ENCODE results near the gene CRYAB.
A peak's percentile ranks its signal among the peaks of the same experiment; 100 is the strongest.
"Not testable (repeated sequence)": the region's sequence is repeated elsewhere in the genome, so short reads cannot be mapped to it uniquely, and the experiment has no call there.

The CRYAB gene

GRCh38 chr11:111933872-111934271 is 22.3 kb upstream of the CRYAB start:
- H3K27ac ChIP-seq = no peak overlapping the region
- H3K9me3 ChIP-seq = no peaks in the 10 kb centered on the region
- no peaks in the 10 kb centered on the region for H3K27me3 ChIP-seq
- H3K4me3 ChIP-seq = no peak overlapping the region
- TF ChIP-seq CTCF (IDR thresholded peaks at IDR 0.05) = no peak
- no peak for DNase-seq
- intact Hi-C loops (cut with DNase I; ENCODE audit: low total_unique reads) = loop anchor here (10.0 kb wide), 1 partner anchor 141 kb away; the partner anchor contains the start of genes NKAPD1 and PIH1D2
- peaks cover 0 to 33% (median 18%) of the 10 kb centered on the region in 4 donors for H3K4me1 ChIP-seq
- H3K36me3 ChIP-seq = no peaks in the 10 kb centered on the region

- not testable (repeated sequence) for H3K27me3 ChIP-seq, H3K9me3 ChIP-seq, H3K27ac ChIP-seq, H3K4me3 ChIP-seq, DNase-seq, H3K36me3 ChIP-seq
- intact Hi-C loops (cut with DNase I; ENCODE audit: low total_unique reads) = loop anchor here (10.0 kb wide), 1 partner anchor 142 kb away; the partner anchor contains the start of genes NKAPD1 and PIH1D2
- peaks cover 0 to 28% (median 14%) of the 10 kb centered on the region in 4 donors for H3K4me1 ChIP-seq
Measured at GRCh38 chr11:111933176-111933575, 21.6 kb upstream of the CRYAB start.

- Histone ChIP-seq H3K36me3 (no peaks in the 10 kb centered on the region), H3K9me3 (no peaks in the 10 kb centered on the region), H3K27ac (no peak overlapping the region), H3K4me3 (no peak overlapping the region), H3K27me3 (no peaks in the 10 kb centered on the region), H3K4me1 (peaks cover 0 to 22% (median 12%) of the 10 kb centered on the region in 4 donors)
- no peak for TF ChIP-seq CTCF (IDR thresholded peaks at IDR 0.05)
- intact Hi-C loops (cut with DNase I; ENCODE audit: low total_unique reads) = loop anchor here (10.0 kb wide), 1 partner anchor 142 kb away; the partner anchor contains the start of genes NKAPD1 and PIH1D2
- no peak for DNase-seq
Measured at GRCh38 chr11:111932611-111932950, 21.0 kb upstream of the CRYAB start.

GRCh38 chr11:111930472-111930871 is 18.9 kb upstream of the CRYAB start:
- intact Hi-C loops (cut with DNase I; ENCODE audit: low total_unique reads) = loop anchor here (2.0 to 10.0 kb wide), 2 partner anchors 46 to 144 kb away; partner anchors contain the start of genes NKAPD1 and PIH1D2
- H3K4me3 ChIP-seq = no peak overlapping the region
- H3K27ac ChIP-seq = no peak overlapping the region
- peaks cover 0 to 22% (median 12%) of the 10 kb centered on the region in 4 donors for H3K4me1 ChIP-seq
- no peak for TF ChIP-seq CTCF (IDR thresholded peaks at IDR 0.05)
- no peaks in the 10 kb centered on the region for H3K9me3 ChIP-seq
- DNase-seq = no peak
- no peaks in the 10 kb centered on the region for H3K36me3 ChIP-seq
- H3K27me3 ChIP-seq = no peaks in the 10 kb centered on the region

GRCh38 chr11:111926505-111927391 is 15.2 kb upstream of the CRYAB start:
- peak overlapping the region; percentile 35 to 40 for H3K4me3 ChIP-seq
- DNase-seq = peak; percentile 96 to 98
- no peaks in the 10 kb centered on the region for H3K36me3 ChIP-seq
- no peaks in the 10 kb centered on the region for H3K27me3 ChIP-seq
- peak overlapping the region; percentile 80 to 89 for H3K27ac ChIP-seq
- H3K4me1 ChIP-seq = peaks cover 0 to 52% (median 33%) of the 10 kb centered on the region in 4 donors
- no peaks in the 10 kb centered on the region for H3K9me3 ChIP-seq
- TF ChIP-seq CTCF (IDR thresholded peaks at IDR 0.05) = peak; percentile 17 to 45
- intact Hi-C loops (cut with DNase I; ENCODE audit: low total_unique reads) = loop anchor here (2.0 to 5.0 kb wide), 2 partner anchors 14 to 49 kb away; partner anchors contain the start of genes CFAP68, FDXACB1 and HSPB2

- H3K4me1 ChIP-seq = peaks cover 0 to 55% (median 34%) of the 10 kb centered on the region in 4 donors
- no peak for DNase-seq
- no peaks in the 10 kb centered on the region for H3K36me3 ChIP-seq
- H3K27ac ChIP-seq = peak overlapping the region; percentile 80 to 89
- no peaks in the 10 kb centered on the region for H3K27me3 ChIP-seq
- H3K4me3 ChIP-seq = no peak overlapping the region
- intact Hi-C loops (cut with DNase I; ENCODE audit: low total_unique reads) = loop anchor here (2.0 to 5.0 kb wide), 2 partner anchors 13 to 49 kb away; partner anchors contain the start of genes CFAP68, FDXACB1 and HSPB2
- TF ChIP-seq CTCF (IDR thresholded peaks at IDR 0.05) = no peak
- no peaks in the 10 kb centered on the region for H3K9me3 ChIP-seq
Measured at GRCh38 chr11:111925953-111926352, 14.4 kb upstream of the CRYAB start.
